Uterus (tissue), 4 donors: ENCODE measurements around the gene AIFM3. TPM values are rescaled to one million over a fixed set of nuclear protein-coding genes. Genes with fewer than 3 reads are reported as not detected.

Source experiments
- DNase-seq, 2 donors: peaks; one replicate each; pipeline ENCODE4 v3.0.0-alpha.2; 2019 to 2020
- H3K27ac ChIP-seq, 2 donors: fragments of 200-600 bp; sonication (generic); 1 replicate in 1 of 2; 2 replicates in 1 of 2; pipeline ENCODE4 v1.5.1; 2016 to 2018
- H3K27me3 ChIP-seq, 2 donors: fragments of 200-600 bp; sonication (generic); one replicate each; pipeline ENCODE4 v1.5.1; 2018 to 2019; ENCODE audit warnings: control low read depth in 1 of 2
- H3K36me3 ChIP-seq, 2 donors: fragments of 200-600 bp; sonication (generic); one replicate each; pipeline ENCODE4 v1.5.1; 2019; ENCODE audit warnings: control low read depth in 1 of 2
- H3K4me1 ChIP-seq, 2 donors: fragments of 200-600 bp; sonication (generic); one replicate each; pipeline ENCODE4 v1.5.1; 2018 to 2019; ENCODE audit warnings: control low read depth in 1 of 2
- H3K4me3 ChIP-seq, 2 donors: fragments of 200-600 bp; sonication (generic); 1 replicate in 1 of 2; 2 replicates in 1 of 2; pipeline ENCODE4 v1.5.1; 2018 to 2019; ENCODE audit warnings: mild to moderate bottlenecking in 1 of 2
- H3K9me3 ChIP-seq, 2 donors: fragments of 200-600 bp; sonication (generic); one replicate each; pipeline ENCODE4 v1.5.1; 2019; ENCODE audit warnings: control low read depth in 1 of 2
- POLR2A ChIP-seq, 2 donors: fragments of 450-650 bp; IDR thresholded peaks; one replicate each; pipeline ENCODE4 v1.6.1; 2016; ENCODE audit warnings: antibody characterized with exemption in 2 of 2, mild to moderate bottlenecking in 1 of 2, moderate library complexity in 1 of 2
- intact Hi-C: fragments of 100-400 bp; cut with DNase I; formaldehyde crosslinking; loops from one replicate; pipeline ENCODE4 v1.15.1; 2023; ENCODE audit warnings: low total_unique reads
- total RNA-seq, 4 donors: library from RNA; depleted of rRNA in 3 of 4; stranded (reverse); fragments of >200 nt in 3 of 4; gene quantifications; one replicate each; pipeline versions ENCODE4 v1.1.0 to v1.2.4, GENCODE V29; 2014 to 2023
- TF ChIP-seq, protein P1 (sequence below), 4 experiments: fragments of 200-600 bp in 2 of 4; fragments of 450-650 bp in 2 of 4; sonication (generic) in 2 of 4; IDR thresholded peaks; one replicate each; pipeline ENCODE4 v1.5.1; 2016 to 2019; ENCODE audit warnings: antibody characterized with exemption in 4 of 4, mild to moderate bottlenecking in 2 of 4, moderate library complexity in 1 of 4
- donor health status: DM: yes; HTN: yes; CAD: no.

Gene AIFM3
- total RNA-seq, 4 donors from 2014 or later = 3.2 to 3.4 TPM; not detected in 2

DNA sequence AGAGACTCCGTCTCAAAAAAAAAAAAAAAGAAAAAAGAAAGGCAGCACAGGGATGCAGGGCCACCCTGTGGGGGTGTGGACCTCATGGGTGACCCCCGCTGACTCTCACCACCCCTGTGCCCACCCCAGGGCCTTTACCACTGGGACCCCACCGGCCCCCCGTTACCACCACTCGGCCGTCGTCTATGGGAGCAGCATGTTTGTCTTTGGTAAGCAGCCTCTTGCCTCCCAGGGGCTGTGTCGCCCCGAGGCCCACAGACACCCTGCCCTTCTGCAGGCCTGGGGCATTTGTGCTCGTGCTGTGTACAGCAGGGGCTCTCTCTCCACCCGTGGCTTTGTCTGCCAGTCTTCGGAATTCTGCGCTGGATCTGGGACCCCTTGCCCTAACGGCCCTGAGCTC lies 20.3 kb downstream of the AIFM3 start:
- Histone ChIP-seq H3K36me3 (no peaks in the 10 kb centered on the region), H3K27me3 (no peaks in the 10 kb centered on the region)

DNA sequence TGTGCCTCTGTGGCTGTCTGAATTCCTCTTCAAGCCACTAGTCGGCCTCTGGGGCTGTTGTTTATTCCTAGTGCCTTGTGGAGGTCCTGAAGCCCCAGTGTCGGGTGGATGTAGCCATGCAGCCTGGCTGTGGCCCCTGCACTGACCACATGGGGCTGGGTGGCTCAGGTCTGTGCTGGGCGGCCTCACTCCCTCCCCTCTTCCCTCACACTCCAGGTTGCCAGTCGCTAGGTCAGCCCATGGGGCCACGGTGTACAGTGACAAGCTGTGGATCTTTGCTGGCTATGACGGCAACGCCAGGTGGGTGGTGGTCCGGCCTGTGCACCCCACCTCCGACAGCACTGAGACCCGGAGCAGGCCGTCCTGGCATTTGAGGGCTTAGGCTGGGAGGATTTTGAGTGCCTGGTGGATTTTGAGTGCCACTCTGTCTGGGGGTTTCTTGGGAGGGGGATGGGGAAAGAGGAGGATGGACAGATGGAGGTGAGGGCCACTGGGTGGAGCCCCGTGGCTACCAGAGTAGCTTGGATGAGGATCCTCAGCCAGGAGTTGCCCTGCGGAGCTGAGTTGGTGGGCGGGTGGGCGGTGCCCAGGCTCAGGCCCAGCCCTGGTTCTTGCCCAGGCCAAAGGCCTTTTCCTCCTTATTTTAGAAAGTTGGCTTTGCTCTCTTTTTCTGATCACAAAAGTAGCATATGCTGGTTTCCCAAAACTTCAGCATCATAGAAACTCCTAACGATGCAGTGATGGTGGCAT lies 21.7 kb downstream of the AIFM3 start:
- TF ChIP-seq, protein P1, sequence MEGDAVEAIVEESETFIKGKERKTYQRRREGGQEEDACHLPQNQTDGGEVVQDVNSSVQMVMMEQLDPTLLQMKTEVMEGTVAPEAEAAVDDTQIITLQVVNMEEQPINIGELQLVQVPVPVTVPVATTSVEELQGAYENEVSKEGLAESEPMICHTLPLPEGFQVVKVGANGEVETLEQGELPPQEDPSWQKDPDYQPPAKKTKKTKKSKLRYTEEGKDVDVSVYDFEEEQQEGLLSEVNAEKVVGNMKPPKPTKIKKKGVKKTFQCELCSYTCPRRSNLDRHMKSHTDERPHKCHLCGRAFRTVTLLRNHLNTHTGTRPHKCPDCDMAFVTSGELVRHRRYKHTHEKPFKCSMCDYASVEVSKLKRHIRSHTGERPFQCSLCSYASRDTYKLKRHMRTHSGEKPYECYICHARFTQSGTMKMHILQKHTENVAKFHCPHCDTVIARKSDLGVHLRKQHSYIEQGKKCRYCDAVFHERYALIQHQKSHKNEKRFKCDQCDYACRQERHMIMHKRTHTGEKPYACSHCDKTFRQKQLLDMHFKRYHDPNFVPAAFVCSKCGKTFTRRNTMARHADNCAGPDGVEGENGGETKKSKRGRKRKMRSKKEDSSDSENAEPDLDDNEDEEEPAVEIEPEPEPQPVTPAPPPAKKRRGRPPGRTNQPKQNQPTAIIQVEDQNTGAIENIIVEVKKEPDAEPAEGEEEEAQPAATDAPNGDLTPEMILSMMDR (IDR thresholded peaks at IDR 0.05) = no peak
- no peak for TF ChIP-seq POLR2A (IDR thresholded peaks at IDR 0.05)
- Histone ChIP-seq H3K27ac (no peak overlapping the region), H3K9me3 (no peaks in the 10 kb centered on the region), H3K4me1 (peaks cover 0 to under 1% of the 10 kb centered on the region in 2 donors), H3K4me3 (no peak overlapping the region), H3K36me3 (no peaks in the 10 kb centered on the region), H3K27me3 (no peaks in the 10 kb centered on the region)
- no peak for DNase-seq
- intact Hi-C loops = no loop called here

More for the DNA sequence above, 20.3 kb downstream of the AIFM3 start:
- intact Hi-C loops = no loop called here
- peaks cover 0 to 11% of the 10 kb centered on the region in 2 donors for H3K4me1 ChIP-seq
- H3K4me3 ChIP-seq = no peak overlapping the region
- DNase-seq = no peak
- TF ChIP-seq POLR2A (IDR thresholded peaks at IDR 0.05) = no peak
- TF ChIP-seq, protein P1 (IDR thresholded peaks at IDR 0.05) = no peak
- no peak overlapping the region for H3K27ac ChIP-seq
- no peaks in the 10 kb centered on the region for H3K9me3 ChIP-seq

DNA sequence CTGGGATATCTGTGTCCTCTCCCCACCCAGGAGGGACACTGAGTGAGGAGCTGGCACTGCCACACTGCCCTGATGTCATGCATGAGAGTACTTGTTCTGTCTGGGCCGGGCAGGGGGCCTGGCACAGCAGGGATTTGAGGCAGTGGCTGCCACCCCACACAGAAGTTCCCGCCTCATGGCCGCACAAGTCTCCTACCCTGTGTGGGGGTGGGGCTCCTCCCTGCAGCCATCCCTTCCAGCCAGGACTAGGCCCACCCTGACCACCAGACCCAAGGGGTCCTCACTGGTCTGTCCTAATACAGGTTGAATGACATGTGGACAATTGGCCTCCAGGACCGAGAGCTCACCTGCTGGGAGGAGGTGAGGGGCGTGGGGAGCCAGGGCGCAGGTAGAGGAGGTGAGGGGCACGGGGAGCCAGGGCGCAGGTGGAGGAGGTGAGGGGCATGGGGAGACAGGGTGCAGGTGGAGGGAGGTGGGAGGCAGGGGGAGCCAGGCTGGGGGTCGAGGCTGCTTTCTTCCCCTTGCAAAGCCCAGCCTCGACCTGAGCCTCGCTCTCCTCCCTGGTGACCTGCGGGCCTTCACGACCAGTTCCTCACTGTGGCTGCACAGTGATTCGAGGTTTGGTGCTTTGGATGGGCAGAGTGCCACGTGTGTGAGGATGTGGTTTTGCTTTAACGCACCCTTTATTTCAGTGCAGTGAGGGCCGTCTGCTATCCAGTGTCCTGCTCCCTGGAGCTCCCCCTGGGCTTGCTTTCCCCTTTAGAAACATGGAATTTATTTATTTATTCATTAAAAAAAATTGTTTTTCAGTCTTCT lies 22.5 kb downstream of the AIFM3 start:
- Histone ChIP-seq H3K4me1 (no peaks in the 10 kb centered on the region), H3K9me3 (no peaks in the 10 kb centered on the region), H3K36me3 (no peaks in the 10 kb centered on the region), H3K27ac (no peak overlapping the region), H3K27me3 (no peaks in the 10 kb centered on the region), H3K4me3 (no peak overlapping the region)
- TF ChIP-seq, protein P1 (IDR thresholded peaks at IDR 0.05) = no peak
- DNase-seq = no peak
- intact Hi-C loops = no loop called here

DNA sequence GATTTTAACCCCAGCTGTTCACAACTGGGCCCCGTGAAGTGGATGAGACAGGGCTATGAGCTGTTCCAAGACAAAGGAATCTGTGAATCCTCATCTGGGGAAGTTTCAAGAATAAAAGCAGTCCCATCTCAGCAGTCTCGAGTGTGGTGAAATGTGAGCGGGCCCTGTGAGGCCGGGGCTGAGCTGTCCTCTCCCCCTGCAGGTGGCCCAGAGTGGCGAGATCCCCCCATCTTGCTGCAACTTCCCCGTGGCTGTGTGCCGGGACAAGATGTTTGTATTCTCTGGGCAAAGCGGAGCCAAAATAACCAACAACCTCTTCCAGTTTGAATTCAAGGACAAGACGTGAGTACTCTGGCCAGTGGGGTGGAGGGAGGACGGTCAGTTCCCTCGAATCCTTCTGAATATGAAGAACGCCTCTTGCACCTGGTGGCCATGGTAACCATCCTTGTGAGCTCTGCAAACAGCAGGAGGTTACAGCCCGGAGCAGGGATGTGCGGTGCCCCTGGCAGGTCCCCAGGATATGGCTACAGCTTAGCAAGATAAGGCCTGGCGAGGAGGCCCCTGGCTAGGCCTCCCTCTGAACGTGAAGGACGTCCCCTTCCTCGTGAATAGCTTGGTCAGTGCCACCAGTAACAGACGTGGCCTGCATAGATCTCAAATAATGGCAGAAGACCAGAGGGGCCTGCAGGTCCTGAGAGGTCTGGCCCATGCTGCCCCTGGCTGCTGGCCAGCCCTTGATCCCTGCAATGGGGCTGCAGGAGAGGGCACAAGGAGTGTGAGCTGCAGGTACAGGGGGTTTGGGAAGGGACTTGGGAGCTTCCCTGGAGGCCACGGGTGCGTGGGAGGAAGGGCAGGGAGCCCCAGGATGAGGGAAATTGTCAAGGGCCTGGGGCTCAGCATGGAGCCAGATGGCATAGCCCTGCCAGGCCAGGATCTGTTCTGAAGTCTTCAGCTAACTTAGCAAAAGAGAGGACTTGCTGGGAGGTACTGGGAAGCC lies 23.4 kb downstream of the AIFM3 start:
- intact Hi-C loops = no loop called here
- Histone ChIP-seq H3K27ac (no peak overlapping the region), H3K36me3 (no peaks in the 10 kb centered on the region), H3K27me3 (no peaks in the 10 kb centered on the region), H3K9me3 (no peaks in the 10 kb centered on the region), H3K4me1 (no peaks in the 10 kb centered on the region), H3K4me3 (no peak overlapping the region)
- no peak for DNase-seq
- TF ChIP-seq, protein P1 (IDR thresholded peaks at IDR 0.05) = no peak
- no peak for TF ChIP-seq POLR2A (IDR thresholded peaks at IDR 0.05)
